DMS 273 treated with DMSO at 0.1 percent for 48 hours (cell line): ENCODE measurements around the gene GLCE.
"Not testable (repeated sequence)": the region's sequence is repeated elsewhere in the genome, so short reads cannot be mapped to it uniquely, and the experiment has no call there.

Source experiments
- DNase-seq: peaks from one replicate; lab custom pipeline; 2025; lab: John Stamatoyannopoulos, UW

The GLCE gene

GRCh38 chr15:69275074-69275670 lies 114.7 kb downstream of the GLCE start:
- DNase-seq, result no peak

GRCh38 chr15:69275933-69276560 lies 115.6 kb downstream of the GLCE start:
- no peak for DNase-seq

- no peak for DNase-seq
Observed at GRCh38 chr15:69277316-69277715, 116.9 kb downstream of the GLCE start.

GRCh38 chr15:69279636-69280035 lies 119.2 kb downstream of the GLCE start:
- no peak for DNase-seq

GRCh38 chr15:69280783-69281182 lies 120.3 kb downstream of the GLCE start:
- no peak for DNase-seq

- no peak for DNase-seq
Observed at GRCh38 chr15:69282104-69282743, 121.8 kb downstream of the GLCE start.

- no peak for DNase-seq
Observed at GRCh38 chr15:69285834-69286233, 125.4 kb downstream of the GLCE start.

GRCh38 chr15:69288011-69288410 lies 127.6 kb downstream of the GLCE start:
- DNase-seq, result no peak

- DNase-seq, result no peak
Observed at GRCh38 chr15:69288531-69289341, 128.3 kb downstream of the GLCE start.

GRCh38 chr15:69289342-69290146 lies 129.1 kb downstream of the GLCE start:
- no peak for DNase-seq

GRCh38 chr15:69290346-69291164 lies 130.1 kb downstream of the GLCE start:
- DNase-seq, result no peak

GRCh38 chr15:69291651-69292050 lies 131.2 kb downstream of the GLCE start:
- DNase-seq, result not testable (repeated sequence)

- no peak for DNase-seq
Observed at GRCh38 chr15:69292826-69293420, 132.5 kb downstream of the GLCE start.

GRCh38 chr15:69293741-69294615 lies 133.5 kb downstream of the GLCE start:
- no peak for DNase-seq

- DNase-seq, result no peak
Observed at GRCh38 chr15:69296606-69297005, 136.2 kb downstream of the GLCE start.

GRCh38 chr15:69297642-69298353 lies 137.4 kb downstream of the GLCE start:
- DNase-seq, result no peak

GRCh38 chr15:69298354-69298696 lies 137.9 kb downstream of the GLCE start:
- DNase-seq, result no peak

GRCh38 chr15:69298697-69299441 lies 138.4 kb downstream of the GLCE start, which contains the start of gene PAQR5:
PAQR5 (plus strand) TSS chr15:69298912; CDS start chr15:69360081, 61,169 bp downstream.
- no peak for DNase-seq
